Gastrocnemius medialis (tissue), 4 donors: ENCODE measurements around the gene USP12. TPM values are rescaled to one million over a fixed set of nuclear protein-coding genes. Genes with fewer than 3 reads are reported as not detected.

Source experiments
- ATAC-seq, 2 donors: fragments of 150-250 bp; one replicate each; pipeline ENCODE4 v1.9.1; 2016
- DNase-seq, 2 donors: peaks; one replicate each; pipeline ENCODE4 v3.0.0-alpha.2; 2019
- H3K27ac ChIP-seq, 4 donors: fragments of 200-600 bp; sonication (generic); 1 replicate in 1 of 4; 2 replicates in 3 of 4; pipeline ENCODE4 v1.5.1; 2016 to 2018; ENCODE audit warnings: mild to moderate bottlenecking in 2 of 4, moderate library complexity in 1 of 4
- H3K27me3 ChIP-seq, 3 donors: fragments of 200-600 bp; sonication (generic) in 2 of 3; 1 replicate in 1 of 3; 2 replicates in 2 of 3; pipeline versions ENCODE4 v1.5.1 to v1.6.0; 2016 to 2019; ENCODE audit warnings: mild to moderate bottlenecking in 1 of 3, moderate library complexity in 1 of 3
- H3K36me3 ChIP-seq, 2 donors: fragments of 200-600 bp; sonication (generic) in 1 of 2; one replicate each; pipeline ENCODE4 v1.5.1; 2017 to 2018
- H3K4me1 ChIP-seq, 2 donors: fragments of 200-600 bp; sonication (generic) in 1 of 2; one replicate each; pipeline ENCODE4 v1.5.1; 2016 to 2017; ENCODE audit warnings: mild to moderate bottlenecking in 2 of 2
- H3K4me3 ChIP-seq, 4 donors: fragments of 200-600 bp; sonication (generic) in 3 of 4; 1 replicate in 1 of 4; 2 replicates in 3 of 4; pipeline ENCODE4 v1.5.1; 2016 to 2019; ENCODE audit warnings: mild to moderate bottlenecking in 2 of 4
- H3K9me3 ChIP-seq, 3 donors: fragments of 200-600 bp; sonication (generic) in 2 of 3; 1 replicate in 1 of 3; 2 replicates in 2 of 3; pipeline ENCODE4 v1.5.1; 2016 to 2019
- CTCF ChIP-seq, 5 experiments: fragments of 450-650 bp in 3 of 5; fragments of 200-600 bp in 2 of 5; sonication (generic) in 2 of 5; IDR thresholded peaks in 4 of 5; conservative IDR thresholded peaks in 1 of 5; 1 replicate in 4 of 5; 2 replicates in 1 of 5; pipeline ENCODE4 v1.5.1; 2016 to 2019; ENCODE audit warnings: antibody characterized with exemption in 5 of 5, mild to moderate bottlenecking in 3 of 5, moderate library complexity in 3 of 5
- POLR2A ChIP-seq, 2 donors: fragments of 450-650 bp; IDR thresholded peaks; one replicate each; pipeline ENCODE4 v1.6.1; 2017; ENCODE audit warnings: antibody characterized with exemption in 2 of 2, mild to moderate bottlenecking in 2 of 2, moderate library complexity in 2 of 2
- in situ Hi-C, 4 donors: fragments of 200-750 bp; cut with MboI; loops; one replicate each; pipeline versions ENCODE4 v1.15.0 to v1.8.0; 2017; ENCODE audit warnings: low sequenced_read_pairs in 4 of 4
- intact Hi-C: fragments of 100-400 bp; cut with DNase I; formaldehyde crosslinking; loops from one replicate; pipeline ENCODE4 v1.15.1; 2023; ENCODE audit warnings: low total_unique reads
- total RNA-seq, 4 donors: library from RNA; depleted of rRNA; stranded (reverse); fragments of >200 nt; gene quantifications; one replicate each; pipeline versions ENCODE4 v1.1.0 to v1.2.3, GENCODE V29; 2016

The USP12 gene
- total RNA-seq, 4 donors from 2014 or later: 11.1 to 27.6 (median 13.1) TPM

DNA sequence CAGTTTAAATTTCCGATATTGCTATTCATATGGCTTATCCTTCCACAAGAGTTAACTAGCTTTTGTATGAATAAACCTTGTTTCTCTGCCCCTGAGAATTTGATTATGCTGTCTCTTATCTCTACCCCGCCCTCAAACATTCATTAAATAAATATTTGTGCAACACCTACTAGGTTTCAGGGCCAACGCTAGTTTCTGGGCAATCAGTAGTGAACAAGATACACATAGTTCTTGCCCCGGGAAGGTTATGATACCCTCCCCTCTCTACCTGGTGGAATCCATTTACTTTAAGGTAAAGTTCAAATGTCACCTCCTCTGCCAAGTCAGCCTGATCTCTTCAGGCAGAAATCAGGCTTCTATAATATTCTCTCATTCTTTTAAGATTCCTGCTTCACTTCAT lies 16.6 kb upstream of the USP12 start:
- no peak overlapping the region for H3K27ac ChIP-seq
- intact Hi-C loops (no loop called here), in situ Hi-C loops (loop anchor here in 1 of 4 donors (25.0 kb wide), 1 partner anchor 201 kb away; no protein-coding TSS in a partner anchor)
- H3K27me3 ChIP-seq: no peaks in the 10 kb centered on the region
- no peak overlapping the region for H3K4me3 ChIP-seq
- no peak for DNase-seq
- TF ChIP-seq POLR2A (IDR thresholded peaks at IDR 0.05) (no peak), CTCF (IDR thresholded peaks at IDR 0.05 in 4 of 5, conservative IDR thresholded peaks at IDR 0.05 in 1 of 5) (no peak)
- H3K9me3 ChIP-seq: no peaks in the 10 kb centered on the region
- peaks cover 0 to under 1% of the 10 kb centered on the region in 2 donors for H3K4me1 ChIP-seq
- ATAC-seq: no peak
- no peaks in the 10 kb centered on the region for H3K36me3 ChIP-seq

GRCh38 chr13:27186295-27186694 lies 14.7 kb upstream of the USP12 start:
- TF ChIP-seq POLR2A (IDR thresholded peaks at IDR 0.05) (no peak), CTCF (IDR thresholded peaks at IDR 0.05 in 4 of 5, conservative IDR thresholded peaks at IDR 0.05 in 1 of 5) (no peak)
- Histone ChIP-seq H3K27ac (no peak overlapping the region), H3K36me3 (no peaks in the 10 kb centered on the region), H3K4me1 (peaks cover 0 to 8% of the 10 kb centered on the region in 2 donors), H3K9me3 (no peaks in the 10 kb centered on the region), H3K4me3 (no peak overlapping the region), H3K27me3 (no peaks in the 10 kb centered on the region)
- ATAC-seq: no peak
- in situ Hi-C loops: loop anchor here in 1 of 4 donors (25.0 kb wide), 1 partner anchor 199 kb away; no protein-coding TSS in a partner anchor
- intact Hi-C loops: no loop called here
- no peak for DNase-seq

GRCh38 chr13:27183561-27184147 lies 12.0 kb upstream of the USP12 start:
- ATAC-seq (no peak), DNase-seq (no peak)
- Histone ChIP-seq H3K9me3 (no peaks in the 10 kb centered on the region), H3K36me3 (no peaks in the 10 kb centered on the region), H3K27ac (peak overlapping the region in 2 of 4 donors; percentile 28 to 63), H3K27me3 (no peaks in the 10 kb centered on the region), H3K4me3 (peak overlapping the region in 1 of 4 donors; percentile 18), H3K4me1 (peaks cover 0 to 8% of the 10 kb centered on the region in 2 donors)
- in situ Hi-C loops: loop anchor here in 1 of 4 donors (25.0 kb wide), 1 partner anchor 196 kb away; no protein-coding TSS in a partner anchor
- TF ChIP-seq POLR2A (IDR thresholded peaks at IDR 0.05): no peak
- TF ChIP-seq CTCF (IDR thresholded peaks at IDR 0.05 in 4 of 5, conservative IDR thresholded peaks at IDR 0.05 in 1 of 5): no peak
- intact Hi-C loops: no loop called here

DNA sequence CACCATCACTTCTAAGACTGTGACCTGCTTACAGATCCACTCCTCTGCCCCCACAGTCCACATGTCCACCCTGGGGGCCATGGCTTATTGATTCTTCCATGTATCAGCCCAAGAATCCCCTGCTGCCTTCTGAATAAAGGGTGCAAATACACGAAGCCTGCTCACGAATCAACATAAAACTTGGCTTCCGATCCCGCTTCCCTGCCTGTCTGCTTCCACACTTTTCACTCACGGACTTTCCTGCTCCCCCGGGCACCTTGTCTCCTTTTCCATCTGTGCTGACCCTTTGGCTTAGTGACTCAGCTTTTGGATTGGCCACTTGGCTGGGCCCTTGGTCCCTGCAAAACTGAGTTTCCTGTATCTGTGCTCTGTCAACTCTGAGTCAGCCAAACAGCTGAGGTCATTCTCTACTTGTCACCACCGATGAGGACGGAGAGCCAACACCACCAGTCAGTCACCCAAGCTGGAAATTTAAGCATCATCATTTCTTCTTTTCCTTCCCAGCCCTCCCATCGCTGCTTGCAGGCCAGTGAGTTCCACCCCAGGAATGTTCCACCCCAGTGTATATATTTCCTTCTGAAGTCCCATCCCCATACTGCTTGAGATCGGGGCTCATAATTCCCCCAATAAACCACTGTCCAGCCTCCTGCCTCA lies 11.4 kb upstream of the USP12 start:
- Histone ChIP-seq H3K4me3 (peak overlapping the region in 1 of 4 donors; percentile 18), H3K27me3 (no peaks in the 10 kb centered on the region), H3K9me3 (no peaks in the 10 kb centered on the region), H3K36me3 (no peaks in the 10 kb centered on the region), H3K27ac (peak overlapping the region; percentile 13 to 63 (median 24)), H3K4me1 (peaks cover 0 to 8% of the 10 kb centered on the region in 2 donors)
- TF ChIP-seq CTCF (IDR thresholded peaks at IDR 0.05 in 4 of 5, conservative IDR thresholded peaks at IDR 0.05 in 1 of 5) (no peak), POLR2A (IDR thresholded peaks at IDR 0.05) (no peak)
- intact Hi-C loops (no loop called here), in situ Hi-C loops (loop anchor here in 1 of 4 donors (25.0 kb wide), 1 partner anchor 196 kb away; no protein-coding TSS in a partner anchor)
- DNase-seq: peak; percentile 25 to 61
- peak; percentile 92 to 95 for ATAC-seq
